Measurements from ENCODE around the gene ZCWPW1.
"Not testable (repeated sequence)": the region's sequence is repeated elsewhere in the genome, so short reads cannot be mapped to it uniquely, and the experiment has no call there.

ZCWPW1 gene

DNA sequence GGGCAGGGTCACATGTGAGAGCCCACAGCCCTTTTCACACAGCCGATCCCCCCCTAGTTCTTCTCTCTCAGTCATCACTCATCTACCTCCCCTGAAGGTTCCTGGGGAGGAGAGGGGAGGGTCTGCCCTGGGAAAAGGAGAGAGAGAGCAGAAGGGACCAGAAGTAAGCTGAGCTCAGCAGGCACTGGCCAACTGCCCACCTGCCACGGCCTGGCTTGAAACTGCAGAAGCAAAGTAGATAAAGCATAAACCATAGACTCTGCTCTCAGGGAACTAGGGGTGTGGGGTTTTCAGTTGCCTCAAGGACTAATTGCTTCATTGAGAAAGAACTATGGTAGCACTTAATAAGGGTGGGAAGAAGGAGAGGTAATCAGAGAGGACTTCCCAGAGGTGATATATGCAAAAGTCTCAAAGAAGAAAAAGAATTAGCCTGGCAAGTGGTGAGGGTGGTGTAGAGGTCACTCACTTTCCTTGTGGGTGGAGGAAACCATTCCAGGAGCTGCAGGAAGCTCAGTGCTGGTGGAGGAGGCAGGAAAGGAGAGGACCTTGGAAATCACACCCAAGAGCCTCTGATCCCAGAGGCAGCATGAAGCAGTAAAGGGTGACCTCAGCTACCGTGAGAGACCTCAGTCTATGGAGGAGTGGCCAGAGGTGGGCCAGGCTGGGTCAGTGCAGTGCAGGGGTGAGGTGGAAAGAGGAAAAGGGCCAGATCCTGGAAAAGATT lies 38.1 kb downstream of the ZCWPW1 start:
- TF ChIP-seq, protein P1, sequence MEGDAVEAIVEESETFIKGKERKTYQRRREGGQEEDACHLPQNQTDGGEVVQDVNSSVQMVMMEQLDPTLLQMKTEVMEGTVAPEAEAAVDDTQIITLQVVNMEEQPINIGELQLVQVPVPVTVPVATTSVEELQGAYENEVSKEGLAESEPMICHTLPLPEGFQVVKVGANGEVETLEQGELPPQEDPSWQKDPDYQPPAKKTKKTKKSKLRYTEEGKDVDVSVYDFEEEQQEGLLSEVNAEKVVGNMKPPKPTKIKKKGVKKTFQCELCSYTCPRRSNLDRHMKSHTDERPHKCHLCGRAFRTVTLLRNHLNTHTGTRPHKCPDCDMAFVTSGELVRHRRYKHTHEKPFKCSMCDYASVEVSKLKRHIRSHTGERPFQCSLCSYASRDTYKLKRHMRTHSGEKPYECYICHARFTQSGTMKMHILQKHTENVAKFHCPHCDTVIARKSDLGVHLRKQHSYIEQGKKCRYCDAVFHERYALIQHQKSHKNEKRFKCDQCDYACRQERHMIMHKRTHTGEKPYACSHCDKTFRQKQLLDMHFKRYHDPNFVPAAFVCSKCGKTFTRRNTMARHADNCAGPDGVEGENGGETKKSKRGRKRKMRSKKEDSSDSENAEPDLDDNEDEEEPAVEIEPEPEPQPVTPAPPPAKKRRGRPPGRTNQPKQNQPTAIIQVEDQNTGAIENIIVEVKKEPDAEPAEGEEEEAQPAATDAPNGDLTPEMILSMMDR (IDR thresholded peaks at IDR 0.05; ENCODE audit: low read depth, low read length) = no peak
- H3K4me3 ChIP-seq (ENCODE audit: low read depth, low read length) = no peak overlapping the region

DNA sequence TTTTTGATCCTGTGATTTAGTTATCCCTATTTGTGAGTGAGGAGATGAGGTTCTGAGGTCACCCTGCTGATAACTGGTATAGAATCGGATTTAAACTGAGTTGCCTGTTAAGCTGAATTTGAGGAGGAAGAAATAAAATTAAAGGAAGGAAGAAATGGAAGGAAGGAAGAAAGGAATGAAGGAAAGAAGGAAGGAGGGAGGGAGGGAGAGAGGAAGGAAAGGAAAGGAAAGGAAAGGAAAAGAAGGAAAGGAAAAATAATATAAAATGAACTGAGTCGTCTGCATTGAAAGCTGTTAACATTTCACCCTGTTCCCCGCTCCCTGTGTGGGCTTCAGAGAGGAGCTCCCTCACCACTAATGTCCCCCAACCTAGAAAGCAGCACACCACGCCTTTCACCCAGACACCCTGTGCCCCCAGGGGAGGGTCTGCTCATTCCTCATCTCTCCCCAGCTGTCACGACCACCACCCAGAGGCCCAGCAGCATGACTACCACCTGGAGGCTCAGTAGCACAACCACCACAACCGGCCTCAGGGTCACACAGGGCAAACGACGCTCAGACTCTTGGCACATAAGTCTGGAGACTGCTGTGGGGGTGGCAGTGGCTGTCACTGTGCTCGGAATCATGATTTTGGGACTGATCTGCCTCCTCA lies 38.9 kb downstream of the ZCWPW1 start:
- H3K4me3 ChIP-seq (ENCODE audit: low read depth, low read length) = no peak overlapping the region
- TF ChIP-seq, protein P1 (IDR thresholded peaks at IDR 0.05; ENCODE audit: low read depth, low read length) = no peak

DNA sequence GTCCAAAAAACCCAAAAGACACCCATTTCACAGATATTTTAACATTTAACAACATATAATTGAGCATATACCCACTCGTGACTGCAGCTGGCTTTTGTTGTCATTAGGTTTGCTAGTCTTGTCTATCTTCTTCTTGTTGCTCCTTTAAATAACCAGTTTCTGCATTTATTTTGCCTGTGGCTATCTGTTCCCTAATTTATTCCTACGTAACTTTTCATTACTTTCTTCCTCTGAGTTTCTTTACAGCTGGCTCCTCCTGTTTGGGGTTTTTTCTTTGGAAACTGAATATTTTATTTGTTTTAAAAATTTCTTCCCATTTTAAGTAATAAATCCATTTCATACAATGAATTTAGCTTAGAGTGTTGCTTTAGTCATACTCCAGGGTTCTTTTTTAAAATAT lies 40.8 kb downstream of the ZCWPW1 start:
- TF ChIP-seq, protein P1 (IDR thresholded peaks at IDR 0.05; ENCODE audit: low read depth, low read length) = no peak
- no peak overlapping the region for H3K4me3 ChIP-seq (ENCODE audit: low read depth, low read length)

DNA sequence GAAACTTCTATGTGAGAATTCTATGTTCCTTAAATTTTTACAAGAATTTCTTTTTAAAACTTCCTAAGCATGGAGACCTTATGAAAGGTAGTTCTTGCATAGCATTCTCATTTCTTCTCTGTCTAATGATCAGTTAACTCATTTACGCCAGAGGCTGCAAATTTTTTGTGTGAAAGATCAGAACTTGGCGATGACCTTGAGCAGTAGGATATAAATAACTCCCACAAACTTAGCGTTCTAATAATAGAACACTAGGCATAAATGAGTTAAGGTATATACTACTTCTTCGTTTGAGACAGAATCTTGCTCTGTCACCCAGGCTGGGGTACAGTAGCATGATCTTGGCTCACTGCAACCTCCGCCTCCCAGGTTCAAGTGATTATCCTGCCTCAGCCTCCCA lies 41.6 kb downstream of the ZCWPW1 start:
- TF ChIP-seq, protein P1 (IDR thresholded peaks at IDR 0.05; ENCODE audit: low read depth, low read length) = no peak
- no peak overlapping the region for H3K4me3 ChIP-seq (ENCODE audit: low read depth, low read length)

DNA sequence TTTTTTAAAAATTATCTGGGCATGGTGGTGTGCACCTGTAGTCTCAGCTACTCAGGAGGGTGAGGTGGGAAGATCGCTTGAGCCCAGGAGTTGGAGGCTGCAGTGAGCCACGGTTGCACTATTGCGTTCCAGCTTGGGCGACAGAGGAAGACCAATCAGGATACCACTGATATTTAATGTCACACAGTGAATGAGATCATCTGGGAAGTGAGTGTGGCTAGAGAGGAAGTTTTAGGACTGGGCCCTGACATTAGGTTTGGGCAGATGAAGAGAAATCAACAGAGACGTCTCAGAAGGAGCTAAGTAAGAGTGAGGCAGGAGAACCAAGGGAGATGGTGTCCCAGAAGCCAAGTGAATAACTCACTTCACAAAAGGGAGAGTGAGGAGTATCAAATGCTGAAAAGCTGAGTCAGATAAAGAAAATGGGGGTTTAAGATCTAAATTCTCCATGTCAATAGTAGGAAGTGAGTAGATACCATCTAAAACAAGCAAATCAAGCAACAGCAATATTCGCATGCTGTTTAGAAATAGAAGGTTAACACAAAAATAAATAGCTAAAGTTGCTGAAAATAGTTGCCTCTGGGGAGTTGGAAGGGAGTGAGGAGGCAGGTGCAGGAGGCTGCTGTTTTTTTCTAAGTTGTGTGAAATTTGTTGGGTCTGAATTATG lies 43.7 kb downstream of the ZCWPW1 start:
- TF ChIP-seq, protein P1 (IDR thresholded peaks at IDR 0.05; ENCODE audit: low read depth, low read length) = no peak
- H3K4me3 ChIP-seq (ENCODE audit: low read depth, low read length) = no peak overlapping the region

DNA sequence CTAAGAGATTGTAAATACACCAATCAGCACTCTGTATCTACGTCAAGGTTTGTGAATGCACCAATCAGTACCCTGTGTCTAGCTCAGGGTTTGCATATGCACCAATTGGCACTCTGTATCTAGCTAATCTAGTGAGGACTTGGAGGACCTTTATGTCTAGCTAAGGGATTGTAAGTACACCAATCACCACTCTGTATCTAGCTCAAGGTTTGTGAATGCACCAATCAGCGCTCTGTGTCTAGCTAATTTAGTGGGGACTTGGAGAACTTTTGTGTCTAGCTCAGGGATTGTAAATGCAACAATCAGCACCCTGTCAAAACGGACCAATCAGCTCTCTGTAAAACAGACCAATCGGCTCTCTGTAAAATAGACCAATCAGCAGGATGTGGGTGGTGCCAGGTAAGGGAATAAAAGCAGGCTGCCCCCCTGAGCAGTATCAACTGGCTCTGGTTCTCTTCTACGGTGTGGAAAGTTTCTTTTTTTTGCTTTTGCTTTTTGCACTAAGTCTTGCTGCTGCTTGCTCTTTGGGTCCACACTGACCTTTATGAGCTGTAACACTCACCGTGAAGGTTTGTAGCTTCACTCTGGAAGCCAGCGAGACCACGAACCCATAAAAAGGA lies 46.2 kb downstream of the ZCWPW1 start:
- H3K4me3 ChIP-seq (ENCODE audit: low read depth, low read length) = not testable (repeated sequence)

DNA sequence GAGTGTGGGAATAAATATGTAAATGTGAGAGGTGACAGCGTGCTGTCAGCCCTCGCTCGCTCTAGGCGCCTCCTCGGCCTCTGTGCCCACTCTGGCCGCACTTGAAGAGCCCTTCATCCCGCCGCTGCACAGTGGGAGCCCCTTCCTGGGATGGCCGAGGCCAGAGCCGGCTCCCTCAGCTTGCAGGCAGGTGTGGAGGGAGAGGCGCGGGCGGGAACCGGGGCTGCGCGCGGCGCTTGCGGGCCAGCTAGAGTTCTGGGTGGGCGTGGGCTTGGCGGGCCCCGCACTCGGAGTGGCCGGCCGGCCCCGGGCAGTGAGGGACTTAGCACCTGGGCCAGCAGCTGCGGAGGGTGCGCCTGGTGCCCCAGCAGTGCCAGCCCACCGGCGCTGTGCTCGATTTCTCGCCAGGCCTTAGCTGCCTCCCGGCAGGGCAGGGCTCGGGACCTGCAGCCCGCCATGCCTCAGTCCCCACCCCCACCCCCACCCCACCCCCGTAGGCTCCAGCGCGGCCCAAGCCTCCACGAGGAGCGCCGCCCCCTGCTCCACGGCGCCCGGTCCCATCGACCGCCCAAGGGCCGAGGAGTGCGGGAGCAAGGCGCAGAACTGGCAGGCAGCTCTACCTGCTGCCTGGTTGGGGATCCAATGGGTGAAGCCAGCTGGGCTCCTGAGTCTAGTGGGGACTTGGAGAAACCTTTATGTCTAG lies 46.8 kb downstream of the ZCWPW1 start:
- not testable (repeated sequence) for H3K4me3 ChIP-seq (ENCODE audit: low read depth, low read length)
